Endothelial cell of umbilical vein (primary cell): ENCODE measurements around the gene FSD2. TPM values are rescaled to one million over a fixed set of nuclear protein-coding genes. Genes with fewer than 3 reads are reported as not detected.

ENCODE experiments used
- BruUV-seq: library from RNA; stranded (reverse); fragments of 400-500 nt; replicated peaks from 2 replicates; lab custom pipeline; 2021; lab: Mats Ljungman, UMichigan
- CTCF ChIA-PET: fragments of 300-600, 350-600 bp; sonication (Branson Sonifier 250); formaldehyde crosslinking; loops from one replicate; lab custom pipeline; 2021; ENCODE audit warnings: antibody characterized with exemption, inconsistent platforms; lab: Charles Lee
- POLR2A ChIA-PET: fragments of 300-600, 350-600 bp; sonication (Branson Sonifier 250); formaldehyde crosslinking; loops from one replicate; lab custom pipeline; 2021; ENCODE audit warnings: antibody characterized with exemption, inconsistent platforms; lab: Charles Lee
- DNase-seq: peaks from one replicate; pipeline ENCODE4 v3.0.0-alpha.2; 2011; ENCODE audit warnings: low read depth, low spot score
- FAIRE-seq: peaks from 2 replicates; lab custom pipeline; 2011; peaks lifted over from hg19 to GRCh38; lab: Jason Lieb, UNC
- H2AFZ ChIP-seq: 2 replicates; pipeline ENCODE4 v1.6.0; 2012; ENCODE audit warnings: low read depth, low read length, control low read depth, inconsistent platforms
- H3K27ac ChIP-seq: 2 replicates; pipeline ENCODE4 v1.5.1; 2011; ENCODE audit warnings: low read depth, mild to moderate bottlenecking, control low read depth, low read length, moderate library complexity; ENCODE audit not compliant: insufficient read depth
- H3K27me3 ChIP-seq, 2 experiments: 2 replicates each; pipeline versions ENCODE4 v1.6.0 to v1.6.1; 2011; ENCODE audit warnings: low read length in 2 of 2, mixed read lengths in 1 of 2; ENCODE audit not compliant: control insufficient read depth in 2 of 2, insufficient read depth in 2 of 2
- H3K36me3 ChIP-seq, 2 experiments: 2 replicates in 1 of 2; 3 replicates in 1 of 2; pipeline ENCODE4 v1.5.1; 2011; ENCODE audit warnings: low read length in 2 of 2, mild to moderate bottlenecking in 1 of 2, moderate library complexity in 1 of 2; ENCODE audit not compliant: control insufficient read depth in 2 of 2, insufficient read depth in 2 of 2; ENCODE audit errors: extremely low read depth in 1 of 2
- H3K4me1 ChIP-seq: 3 replicates; pipeline ENCODE4 v1.5.1; 2011; ENCODE audit warnings: mild to moderate bottlenecking, low read length; ENCODE audit not compliant: control insufficient read depth, insufficient read depth; ENCODE audit errors: extremely low read depth
- H3K4me2 ChIP-seq: 2 replicates; pipeline ENCODE4 v1.6.1; 2011; ENCODE audit warnings: low read length, control low read depth, mixed read lengths; ENCODE audit not compliant: insufficient read depth
- H3K4me3 ChIP-seq, 3 experiments: fragments of 200-600 bp in 1 of 3; sonication (generic), shearing (Covaris generic) in 1 of 3; replicated peaks in 1 of 3; 2 replicates each; pipeline ENCODE4 v1.5.1; 2011 to 2016; ENCODE audit warnings: control low read depth in 3 of 3, low read length in 3 of 3, mild to moderate bottlenecking in 2 of 3, inconsistent platforms in 1 of 3, low read depth in 1 of 3, moderate library complexity in 1 of 3; ENCODE audit not compliant: insufficient read depth in 1 of 3
- H3K79me2 ChIP-seq: 2 replicates; pipeline ENCODE4 v1.6.0; 2012; ENCODE audit warnings: low read length, inconsistent platforms; ENCODE audit not compliant: control insufficient read depth, insufficient read depth
- H3K9ac ChIP-seq: replicated peaks from 2 replicates; pipeline ENCODE3; 2011; ENCODE audit warnings: low read length, control low read depth; ENCODE audit not compliant: insufficient read depth; ENCODE audit errors: extremely low read depth
- H3K9me1 ChIP-seq: replicated peaks from 3 replicates; pipeline ENCODE4 v1.6.0; 2011; ENCODE audit warnings: mild to moderate bottlenecking, low read length; ENCODE audit not compliant: control insufficient read depth, insufficient read depth; ENCODE audit errors: extremely low read depth
- H3K9me3 ChIP-seq: replicated peaks from 2 replicates; pipeline ENCODE4 v1.5.1; 2012; ENCODE audit warnings: low read length, inconsistent platforms; ENCODE audit not compliant: control insufficient read depth, insufficient read depth
- H4K20me1 ChIP-seq: replicated peaks from 2 replicates; pipeline ENCODE3; 2011; ENCODE audit warnings: mild to moderate bottlenecking, low read length; ENCODE audit not compliant: control insufficient read depth, insufficient read depth; ENCODE audit errors: extremely low read depth
- EZH2 ChIP-seq: IDR thresholded peaks from 2 replicates; pipeline ENCODE4 v1.6.1; 2012; ENCODE audit warnings: borderline replicate concordance, low read depth, mild to moderate bottlenecking, moderate library complexity, low read length, inconsistent platforms; ENCODE audit not compliant: severe bottlenecking
- FOS ChIP-seq: IDR thresholded peaks from 2 replicates; pipeline ENCODE4 v1.6.1; 2011; ENCODE audit warnings: mild to moderate bottlenecking, low read length, moderate library complexity, borderline replicate concordance; ENCODE audit not compliant: insufficient read depth
- GATA2 ChIP-seq: IDR thresholded peaks from 2 replicates; pipeline ENCODE4 v1.7.0; 2011; ENCODE audit warnings: low read depth, mild to moderate bottlenecking, moderate library complexity, mixed read lengths, low read length; ENCODE audit not compliant: insufficient read length, insufficient read depth
- JUN ChIP-seq: IDR thresholded peaks from 2 replicates; pipeline ENCODE4 v1.6.1; 2011; ENCODE audit warnings: borderline replicate concordance, low read depth; ENCODE audit not compliant: insufficient read length, insufficient read depth
- MYC ChIP-seq: IDR thresholded peaks from one replicate; pipeline ENCODE4 v1.6.1; 2011; ENCODE audit warnings: mild to moderate bottlenecking, low read depth, low read length
- POLR2A ChIP-seq: IDR thresholded peaks from 2 replicates; pipeline ENCODE4 v1.6.1; 2012; ENCODE audit warnings: low read depth, mild to moderate bottlenecking, control low read depth, low read length
- POLR2AphosphoS5 ChIP-seq: IDR thresholded peaks from 2 replicates; pipeline ENCODE4 v1.6.1; 2012; ENCODE audit warnings: low read depth, mild to moderate bottlenecking, control low read depth, low read length, moderate library complexity; ENCODE audit not compliant: insufficient read depth
- dilution Hi-C: fragments of 300-500 bp; cut with MboI; formaldehyde crosslinking; loops from one replicate; pipeline ENCODE4 v1.15.0; 2019; ENCODE audit warnings: low sequenced_read_pairs; ENCODE audit not compliant: extremely low pct_ligation_motif_present
- intact Hi-C: fragments of 100-400 bp; cut with micrococcal nuclease; formaldehyde crosslinking; loops from one replicate; pipeline ENCODE4 v1.10.0; 2022
- polyA plus RNA-seq, 4 experiments: library from polyadenylated mRNA; depleted of rRNA in 3 of 4; stranded (reverse) in 3 of 4; unstranded in 1 of 4; fragments of >200 nt; gene quantifications; 2 replicates each; pipeline versions ENCODE4 v1.2.1 to v1.2.3, GENCODE V29; 2011 to 2012; ENCODE audit warnings: missing spikeins in 1 of 4
- total RNA-seq: library from RNA; stranded (reverse); gene quantifications from 2 replicates; pipeline ENCODE4 v1.2.3, GENCODE V29; 2021
- TF ChIP-seq, protein P1 (sequence below): IDR thresholded peaks from 2 replicates; pipeline ENCODE4 v1.6.1; 2011; ENCODE audit not compliant: insufficient read depth, insufficient read length
- TF ChIP-seq, protein P2 (sequence below), 2 donors: IDR thresholded peaks; 1 replicate in 1 of 2; 2 replicates in 1 of 2; pipeline ENCODE4 v1.5.1; 2011; ENCODE audit warnings: low read length in 2 of 2, mild to moderate bottlenecking in 2 of 2, moderate library complexity in 2 of 2, control low read depth in 1 of 2, inconsistent platforms in 1 of 2, low read depth in 1 of 2; ENCODE audit not compliant: insufficient read depth in 1 of 2; ENCODE audit errors: extremely low read depth in 1 of 2

FSD2 gene
- total and polyA plus RNA-seq, 2 donors (not counting 3 experiments of a cell fraction or from before 2014, with no cell fraction given): not detected

DNA sequence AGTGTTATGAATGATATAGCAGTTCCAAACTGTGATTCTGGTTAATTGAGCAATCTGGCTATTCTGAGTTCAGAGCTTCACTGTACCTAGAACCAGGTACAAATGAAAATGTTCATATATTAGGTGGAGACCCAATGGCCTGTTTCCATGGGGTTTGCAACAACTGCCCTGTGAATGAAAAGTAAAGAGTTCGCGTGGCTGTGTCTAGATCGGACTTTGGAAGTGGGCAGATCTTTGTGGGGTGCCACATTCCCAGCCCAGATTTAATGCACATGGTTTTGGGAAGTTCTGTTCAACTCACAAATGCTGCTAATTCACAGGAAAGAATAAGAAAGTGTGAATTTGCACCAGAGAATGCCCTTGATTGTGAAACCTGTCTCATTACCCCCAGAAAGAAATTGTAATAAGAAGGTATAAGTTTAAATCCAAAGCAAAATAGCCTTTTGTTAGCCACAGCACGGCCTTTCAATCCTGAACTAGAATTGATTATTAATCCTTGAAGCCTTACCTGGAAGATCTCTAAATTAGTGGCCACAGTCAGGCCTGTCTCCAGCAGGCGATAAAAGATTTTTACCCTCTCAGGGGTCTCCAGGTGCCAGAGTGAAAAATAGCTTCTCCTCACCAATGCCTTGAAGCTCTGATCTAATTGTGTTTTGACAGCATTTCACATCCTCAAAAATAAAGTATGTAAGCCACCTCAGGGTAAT is 26.2 kb upstream of the FSD2 start:
- ChIA-PET POLR2A (no interaction called here), CTCF (interaction anchor here (1.0 to 2.1 kb wide), 5 partner anchors 9 to 21 kb away, joined by 3 to 10 read pairs (median 4); partner anchors contain the start of gene WHAMM)
- Histone ChIP-seq H3K27me3 (no peaks in the 10 kb centered on the region), H3K36me3 (peaks cover 21 to 47% of the 10 kb centered on the region in 2 experiments), H3K9me3 (no peaks in the 10 kb centered on the region), H3K4me1 (peaks cover 16% of the 10 kb centered on the region), H3K79me2 (no peaks in the 10 kb centered on the region), H4K20me1 (no peaks in the 10 kb centered on the region), H3K27ac (no peak overlapping the region), H3K9me1 (no peaks in the 10 kb centered on the region), H2AFZ (no peak overlapping the region), H3K9ac (no peak overlapping the region), H3K4me3 (no peak overlapping the region), H3K4me2 (peak overlapping the region; percentile 13)
- BruUV-seq: no TSS peak
- no peak for TF ChIP-seq POLR2A
- TF ChIP-seq MYC: no peak
- no peak for TF ChIP-seq FOS
- no peak for TF ChIP-seq GATA2
- no peak for TF ChIP-seq JUN
- TF ChIP-seq, protein P1, sequence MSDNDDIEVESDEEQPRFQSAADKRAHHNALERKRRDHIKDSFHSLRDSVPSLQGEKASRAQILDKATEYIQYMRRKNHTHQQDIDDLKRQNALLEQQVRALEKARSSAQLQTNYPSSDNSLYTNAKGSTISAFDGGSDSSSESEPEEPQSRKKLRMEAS: no peak
- no peak for TF ChIP-seq EZH2
- TF ChIP-seq, protein P2, sequence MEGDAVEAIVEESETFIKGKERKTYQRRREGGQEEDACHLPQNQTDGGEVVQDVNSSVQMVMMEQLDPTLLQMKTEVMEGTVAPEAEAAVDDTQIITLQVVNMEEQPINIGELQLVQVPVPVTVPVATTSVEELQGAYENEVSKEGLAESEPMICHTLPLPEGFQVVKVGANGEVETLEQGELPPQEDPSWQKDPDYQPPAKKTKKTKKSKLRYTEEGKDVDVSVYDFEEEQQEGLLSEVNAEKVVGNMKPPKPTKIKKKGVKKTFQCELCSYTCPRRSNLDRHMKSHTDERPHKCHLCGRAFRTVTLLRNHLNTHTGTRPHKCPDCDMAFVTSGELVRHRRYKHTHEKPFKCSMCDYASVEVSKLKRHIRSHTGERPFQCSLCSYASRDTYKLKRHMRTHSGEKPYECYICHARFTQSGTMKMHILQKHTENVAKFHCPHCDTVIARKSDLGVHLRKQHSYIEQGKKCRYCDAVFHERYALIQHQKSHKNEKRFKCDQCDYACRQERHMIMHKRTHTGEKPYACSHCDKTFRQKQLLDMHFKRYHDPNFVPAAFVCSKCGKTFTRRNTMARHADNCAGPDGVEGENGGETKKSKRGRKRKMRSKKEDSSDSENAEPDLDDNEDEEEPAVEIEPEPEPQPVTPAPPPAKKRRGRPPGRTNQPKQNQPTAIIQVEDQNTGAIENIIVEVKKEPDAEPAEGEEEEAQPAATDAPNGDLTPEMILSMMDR (IDR thresholded peaks at IDR 0.05; ENCODE audit: extremely low read depth in 1 of 2, insufficient read depth in 1 of 2, low read depth in 1 of 2, low read length in 2 of 2): no peak
- no peak for TF ChIP-seq POLR2AphosphoS5
- intact Hi-C loops (loop anchor here (5.0 kb wide), 1 partner anchor 170 kb away; no protein-coding TSS in a partner anchor), dilution Hi-C loops (no loop called here)
- no peak for FAIRE-seq
- no peak for DNase-seq
